Activated B cell treated with CpG ODN at 0.5 μM for 24 hours (primary cell): Measurements from ENCODE around the gene DCD. TPM values are rescaled to one million over a fixed set of nuclear protein-coding genes. Genes with fewer than 3 reads are reported as not detected.

Experiments
- ATAC-seq: fragments of 200-7000 bp; cut with Tn5 transposase; one replicate; pipeline ENCODE4 v1.10.0; 2021; ENCODE audit warnings: low read depth, mild to moderate bottlenecking, moderate library complexity
- CTCF ChIA-PET: fragments of 350-600 bp; sonication (Branson Sonifier 250); formaldehyde crosslinking; loops from one replicate; lab custom pipeline; 2021; ENCODE audit warnings: antibody characterized with exemption; lab: Charles Lee
- POLR2A ChIA-PET: fragments of 350-600 bp; sonication (Branson Sonifier 250); formaldehyde crosslinking; loops from one replicate; lab custom pipeline; 2021; ENCODE audit warnings: antibody characterized with exemption; lab: Charles Lee
- DNase-seq: peaks from one replicate; pipeline ENCODE4 v3.0.0; 2022
- H3K27ac Mint-ChIP-seq: one replicate; pipeline ENCODE4 v1.8.0; 2020; ENCODE audit warnings: mixed read lengths
- H3K27me3 Mint-ChIP-seq: one replicate; pipeline ENCODE4 v1.8.0; 2021; ENCODE audit warnings: mixed read lengths
- H3K36me3 Mint-ChIP-seq: one replicate; pipeline ENCODE4 v1.8.0; 2021; ENCODE audit warnings: low read depth, mixed read lengths
- H3K4me1 Mint-ChIP-seq: one replicate; pipeline ENCODE4 v1.8.0; 2021; ENCODE audit warnings: mixed read lengths
- H3K4me3 Mint-ChIP-seq: one replicate; pipeline ENCODE4 v1.8.0; 2020; ENCODE audit warnings: mild to moderate bottlenecking, mixed read lengths
- H3K9me3 Mint-ChIP-seq: one replicate; pipeline ENCODE4 v1.8.0; 2020; ENCODE audit warnings: mixed read lengths
- intact Hi-C: fragments of 100-400 bp; cut with micrococcal nuclease; formaldehyde crosslinking; loops from one replicate; pipeline ENCODE4 v1.15.1; 2024
- total RNA-seq: library from RNA; stranded (reverse); gene quantifications from 2 replicates; pipeline ENCODE4 v1.2.3, GENCODE V29; 2022
- TF ChIP-seq, protein P1 (sequence below): fragments of 200-600 bp; IDR thresholded peaks from one replicate; pipeline ENCODE4 v1.8.0; 2022; ENCODE audit warnings: antibody characterized with exemption, mild to moderate bottlenecking

The DCD gene
- total RNA-seq, 1 donor from 2014 or later, result not detected

DNA sequence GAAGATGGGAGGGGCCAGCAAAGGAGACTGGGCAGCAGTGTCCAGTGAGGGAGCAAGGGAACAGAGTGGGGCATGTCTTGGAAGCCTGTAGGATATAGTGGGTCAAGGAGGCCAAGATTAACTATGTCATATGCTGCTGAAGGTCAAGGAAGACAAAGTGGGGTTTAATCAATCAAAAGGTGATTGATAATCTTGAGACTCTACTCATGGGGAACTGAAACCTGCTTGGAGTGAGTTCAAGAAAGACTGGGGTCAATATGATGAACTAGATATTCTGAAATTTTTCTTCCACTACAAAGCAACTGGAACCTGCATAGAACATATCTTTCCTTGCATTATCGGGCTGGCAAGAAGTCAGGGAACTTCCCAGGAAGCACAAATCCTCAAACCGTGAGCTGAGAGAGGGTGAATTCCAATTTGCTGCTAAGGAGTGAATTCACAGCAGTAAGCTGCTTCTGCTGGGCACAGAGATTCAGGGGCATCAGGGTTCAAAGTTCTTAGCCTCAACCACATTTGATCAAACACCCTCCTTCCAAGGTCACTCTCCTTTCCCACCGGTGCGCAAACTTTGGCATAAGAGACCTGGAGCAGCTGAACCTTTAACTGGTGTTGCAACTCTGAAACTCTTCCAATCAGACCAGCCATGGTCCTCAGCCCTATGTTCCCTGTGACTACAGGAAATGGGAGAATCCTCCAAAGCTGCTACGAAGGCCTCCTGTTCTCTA, 40.3 kb upstream of the DCD start:
- POLR2A ChIA-PET, result no interaction called here
- H3K27me3 Mint-ChIP-seq, result peaks cover 52% of the 10 kb centered on the region
- CTCF ChIA-PET, result no interaction called here
- TF ChIP-seq, protein P1, sequence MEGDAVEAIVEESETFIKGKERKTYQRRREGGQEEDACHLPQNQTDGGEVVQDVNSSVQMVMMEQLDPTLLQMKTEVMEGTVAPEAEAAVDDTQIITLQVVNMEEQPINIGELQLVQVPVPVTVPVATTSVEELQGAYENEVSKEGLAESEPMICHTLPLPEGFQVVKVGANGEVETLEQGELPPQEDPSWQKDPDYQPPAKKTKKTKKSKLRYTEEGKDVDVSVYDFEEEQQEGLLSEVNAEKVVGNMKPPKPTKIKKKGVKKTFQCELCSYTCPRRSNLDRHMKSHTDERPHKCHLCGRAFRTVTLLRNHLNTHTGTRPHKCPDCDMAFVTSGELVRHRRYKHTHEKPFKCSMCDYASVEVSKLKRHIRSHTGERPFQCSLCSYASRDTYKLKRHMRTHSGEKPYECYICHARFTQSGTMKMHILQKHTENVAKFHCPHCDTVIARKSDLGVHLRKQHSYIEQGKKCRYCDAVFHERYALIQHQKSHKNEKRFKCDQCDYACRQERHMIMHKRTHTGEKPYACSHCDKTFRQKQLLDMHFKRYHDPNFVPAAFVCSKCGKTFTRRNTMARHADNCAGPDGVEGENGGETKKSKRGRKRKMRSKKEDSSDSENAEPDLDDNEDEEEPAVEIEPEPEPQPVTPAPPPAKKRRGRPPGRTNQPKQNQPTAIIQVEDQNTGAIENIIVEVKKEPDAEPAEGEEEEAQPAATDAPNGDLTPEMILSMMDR, result no peak
- peaks cover 4% of the 10 kb centered on the region for H3K9me3 Mint-ChIP-seq
- DNase-seq (no peak), ATAC-seq (no peak)
- no peaks in the 10 kb centered on the region for H3K36me3 Mint-ChIP-seq
- intact Hi-C loops, result no loop called here
- H3K4me3 Mint-ChIP-seq, result no peak overlapping the region
- no peak overlapping the region for H3K27ac Mint-ChIP-seq
- no peaks in the 10 kb centered on the region for H3K4me1 Mint-ChIP-seq

DNA sequence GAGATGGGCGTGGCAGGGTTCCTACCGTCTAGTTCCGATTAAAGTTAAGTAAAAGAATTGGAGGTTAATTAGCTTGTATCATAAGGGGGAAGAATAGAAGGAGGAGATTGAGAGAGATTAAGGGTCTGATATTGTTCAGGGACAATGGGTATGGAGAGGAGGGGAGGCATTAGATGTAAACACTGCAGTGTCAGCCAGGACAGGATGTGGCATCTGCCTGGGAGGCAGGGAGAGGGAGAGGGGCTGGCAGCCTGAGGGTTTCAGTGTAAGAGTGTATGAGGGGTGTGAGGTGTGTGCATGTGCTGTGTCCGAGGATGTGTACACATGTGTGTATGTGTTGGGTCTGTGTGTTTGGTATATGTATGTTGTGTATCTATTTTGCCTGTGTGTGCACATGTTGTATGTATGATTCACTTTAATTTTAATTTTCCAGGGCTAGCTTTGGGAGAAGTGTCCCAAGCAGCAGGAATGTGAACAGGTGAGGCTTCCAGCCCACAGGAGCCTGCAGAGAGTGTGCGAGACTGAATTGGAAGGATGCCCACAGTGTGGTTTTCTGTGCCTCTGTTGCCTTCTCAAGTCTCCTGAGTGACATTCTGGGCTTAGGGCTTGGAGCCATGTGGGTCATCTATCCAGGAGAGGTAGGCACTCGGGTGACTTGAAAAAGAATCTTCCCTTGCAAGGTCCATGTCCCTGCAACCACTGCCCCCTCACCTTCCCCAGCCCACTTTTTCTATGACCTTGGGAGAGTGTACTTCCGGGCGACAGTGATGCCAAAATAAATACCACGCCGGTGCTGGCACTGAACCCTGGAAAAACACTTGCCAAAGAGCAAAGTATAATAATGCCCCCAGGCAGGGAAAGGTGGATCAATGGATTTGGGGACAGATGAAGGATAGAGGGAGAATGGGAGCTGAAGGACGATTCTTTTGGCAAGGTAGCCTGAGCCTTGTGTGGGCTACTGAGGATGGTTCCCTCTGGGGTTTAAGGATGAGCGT, 36.8 kb upstream of the DCD start:
- CTCF ChIA-PET, result interaction anchor here (1.2 kb wide), 1 partner anchor 65 kb away, joined by 5 read pairs; no protein-coding TSS in a partner anchor
- H3K9me3 Mint-ChIP-seq, result peaks cover 4% of the 10 kb centered on the region

DNA sequence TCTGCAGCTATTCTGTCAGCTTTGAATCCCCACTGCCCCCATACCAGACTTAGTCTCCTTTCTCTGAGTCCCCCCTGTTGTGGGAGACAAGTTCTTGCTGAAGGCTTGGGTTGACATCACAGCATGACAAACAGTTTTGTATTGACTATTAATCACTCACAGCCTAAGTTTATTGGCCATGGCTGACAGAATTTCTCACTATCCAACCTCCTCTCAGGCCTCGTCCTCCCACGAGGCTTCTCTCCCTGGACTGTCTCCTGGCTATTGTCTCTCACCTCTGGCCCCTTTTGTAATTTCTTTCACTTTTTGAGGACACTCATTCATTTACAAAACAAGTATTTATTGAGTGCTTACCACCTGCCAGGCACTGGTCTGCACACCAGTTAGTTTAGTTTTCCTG, 35.2 kb upstream of the DCD start:
- no peak for ATAC-seq
- H3K36me3 Mint-ChIP-seq, result no peaks in the 10 kb centered on the region
- H3K27ac Mint-ChIP-seq, result no peak overlapping the region
- H3K27me3 Mint-ChIP-seq, result peaks cover 53% of the 10 kb centered on the region
- intact Hi-C loops, result no loop called here
- peaks cover 4% of the 10 kb centered on the region for H3K9me3 Mint-ChIP-seq
- TF ChIP-seq, protein P1, result no peak
- H3K4me3 Mint-ChIP-seq, result no peak overlapping the region
- ChIA-PET CTCF (no interaction called here), POLR2A (no interaction called here)
- no peaks in the 10 kb centered on the region for H3K4me1 Mint-ChIP-seq
- DNase-seq, result no peak

More for the DNA sequence above, 36.8 kb upstream of the DCD start:
- no peak overlapping the region for H3K4me3 Mint-ChIP-seq
- POLR2A ChIA-PET, result no interaction called here
- peaks cover 60% of the 10 kb centered on the region for H3K27me3 Mint-ChIP-seq
- ATAC-seq (no peak), DNase-seq (no peak)
- intact Hi-C loops, result no loop called here
- no peaks in the 10 kb centered on the region for H3K36me3 Mint-ChIP-seq
- TF ChIP-seq, protein P1, result no peak
- no peak overlapping the region for H3K27ac Mint-ChIP-seq
- no peaks in the 10 kb centered on the region for H3K4me1 Mint-ChIP-seq

DNA sequence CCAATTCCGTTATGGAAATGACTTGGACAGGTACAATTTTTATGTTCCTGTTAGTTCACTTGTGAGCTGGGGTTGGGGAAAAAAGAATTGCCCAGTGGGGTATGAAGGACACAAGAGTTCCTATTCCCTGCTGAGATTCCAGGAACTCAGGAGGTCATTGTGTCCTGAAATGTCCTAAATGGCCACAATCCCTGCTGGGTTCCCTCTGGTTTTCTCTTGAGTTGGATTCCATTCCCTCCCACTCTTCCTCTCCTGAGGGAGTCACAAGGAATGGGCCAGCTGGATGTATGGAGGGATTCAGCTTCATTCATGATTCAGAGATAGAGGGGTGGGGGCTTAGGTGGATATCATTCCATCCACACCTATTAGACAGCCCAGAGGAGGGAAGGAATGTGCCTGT, 34.5 kb upstream of the DCD start:
- Mint-ChIP-seq H3K27me3 (peaks cover 54% of the 10 kb centered on the region), H3K27ac (no peak overlapping the region), H3K9me3 (peaks cover 4% of the 10 kb centered on the region), H3K4me3 (no peak overlapping the region), H3K4me1 (no peaks in the 10 kb centered on the region), H3K36me3 (no peaks in the 10 kb centered on the region)
- POLR2A ChIA-PET, result no interaction called here
- intact Hi-C loops, result no loop called here
- CTCF ChIA-PET, result no interaction called here
- ATAC-seq (no peak), DNase-seq (no peak)
- TF ChIP-seq, protein P1, result no peak

DNA sequence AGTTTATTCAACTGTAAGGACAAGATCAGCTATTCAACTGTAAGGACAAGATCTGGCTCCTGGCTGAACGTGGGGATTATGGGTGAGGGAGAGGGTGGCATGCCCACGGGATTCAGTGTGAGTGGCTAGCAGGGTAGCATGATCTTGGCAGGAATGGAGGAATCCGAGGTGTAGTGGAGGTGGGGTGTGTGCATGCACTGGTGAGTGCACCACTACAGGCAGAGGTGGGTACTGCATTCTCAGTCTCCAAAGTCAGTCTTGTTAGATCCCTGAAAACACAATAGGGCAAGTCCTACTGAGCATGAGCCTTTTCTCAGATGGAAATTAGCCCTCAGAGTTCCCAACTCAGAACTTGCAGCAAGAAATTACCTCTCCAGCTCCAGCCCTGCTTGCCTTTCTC, 32.2 kb upstream of the DCD start:
- peaks cover 44% of the 10 kb centered on the region for H3K27me3 Mint-ChIP-seq
- no peaks in the 10 kb centered on the region for H3K4me1 Mint-ChIP-seq
- DNase-seq (no peak), ATAC-seq (no peak)
- intact Hi-C loops, result no loop called here
- H3K36me3 Mint-ChIP-seq, result no peaks in the 10 kb centered on the region
- no peak overlapping the region for H3K4me3 Mint-ChIP-seq
- H3K9me3 Mint-ChIP-seq, result no peaks in the 10 kb centered on the region
- no peak overlapping the region for H3K27ac Mint-ChIP-seq
- TF ChIP-seq, protein P1, result no peak
- ChIA-PET POLR2A (no interaction called here), CTCF (interaction anchor here (1.1 kb wide), 1 partner anchor 22 kb away, joined by 5 read pairs; no protein-coding TSS in a partner anchor)
